DMS53 treated with DMSO at 0.1 percent for 48 hours (cell line): ENCODE measurements around the gene EFCAB14.
A peak's percentile ranks its signal among the peaks of the same experiment; 100 is the strongest.
"Not testable (repeated sequence)": the region's sequence is repeated elsewhere in the genome, so short reads cannot be mapped to it uniquely, and the experiment has no call there.

Experiments used
- DNase-seq: peaks from one replicate; lab custom pipeline; 2025; ENCODE audit not compliant: unreplicated experiment; lab: John Stamatoyannopoulos, UW

The EFCAB14 gene

DNA sequence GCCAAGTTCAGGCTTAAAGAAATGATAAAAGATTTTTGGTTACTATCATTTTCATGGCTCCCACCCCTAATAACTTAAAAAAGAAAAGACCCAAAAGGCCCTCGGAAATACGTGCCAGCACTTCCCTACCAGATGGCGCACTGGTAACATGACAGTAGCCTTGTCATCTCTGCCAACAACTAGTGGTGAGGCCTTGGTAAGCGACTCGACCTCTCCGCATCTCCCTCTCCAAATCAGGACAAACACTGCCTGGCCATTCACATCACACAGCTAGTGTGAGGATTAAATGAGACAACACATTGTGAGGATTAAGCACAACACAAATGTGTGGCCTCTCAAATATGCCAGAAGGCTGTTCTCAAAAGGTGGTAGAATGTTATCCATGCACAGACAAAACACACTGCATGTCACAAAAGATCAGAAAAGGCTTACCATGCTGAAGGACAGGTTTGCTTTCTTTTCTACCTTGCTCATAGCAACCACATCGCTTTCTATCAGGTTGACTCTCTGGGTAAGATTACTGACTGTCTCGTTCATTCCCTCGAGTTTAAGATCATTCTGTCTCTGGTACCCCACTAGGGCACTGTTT is 30.9 kb downstream of the EFCAB14 start:
- DNase-seq: no peak

DNA sequence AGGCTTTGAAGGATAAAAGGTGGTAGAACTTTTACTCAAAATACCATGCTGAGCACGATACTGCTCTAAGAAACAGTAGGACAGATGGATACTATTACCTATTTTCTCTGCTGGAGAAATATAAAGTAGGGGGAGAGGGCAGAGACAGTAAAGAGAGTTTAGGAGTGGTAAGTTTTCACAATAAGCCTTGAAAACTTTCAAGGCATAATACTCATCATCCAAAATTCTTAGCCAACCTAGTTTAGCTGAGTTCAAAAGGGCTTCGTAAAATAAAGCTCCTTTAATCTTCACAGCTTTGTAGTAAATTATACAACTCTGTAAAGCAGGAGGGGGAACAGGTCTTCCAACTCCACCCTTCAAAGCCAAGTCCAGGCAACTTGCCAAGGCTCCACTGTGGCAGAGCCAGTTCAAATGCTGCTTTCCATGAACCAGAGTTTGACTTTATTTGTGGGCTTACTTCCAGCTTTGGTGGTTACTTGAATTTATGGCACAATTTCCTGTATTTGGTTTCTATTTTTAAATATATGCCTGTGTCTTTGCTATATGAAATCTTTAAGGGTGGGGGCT is 31.7 kb downstream of the EFCAB14 start:
- DNase-seq: no peak

- DNase-seq: no peak
Measured at GRCh38 chr1:46686255-46686654, 32.7 kb downstream of the EFCAB14 start.

- DNase-seq: no peak
Measured at GRCh38 chr1:46684670-46685069, 34.2 kb downstream of the EFCAB14 start.

GRCh38 chr1:46682064-46682463 is 36.9 kb downstream of the EFCAB14 start:
- peak; percentile 26 for DNase-seq

GRCh38 chr1:46681333-46682034 is 37.4 kb downstream of the EFCAB14 start:
- peak; percentile 83 for DNase-seq

- no peak for DNase-seq
Measured at GRCh38 chr1:46679789-46680573, 38.9 kb downstream of the EFCAB14 start.

DNA sequence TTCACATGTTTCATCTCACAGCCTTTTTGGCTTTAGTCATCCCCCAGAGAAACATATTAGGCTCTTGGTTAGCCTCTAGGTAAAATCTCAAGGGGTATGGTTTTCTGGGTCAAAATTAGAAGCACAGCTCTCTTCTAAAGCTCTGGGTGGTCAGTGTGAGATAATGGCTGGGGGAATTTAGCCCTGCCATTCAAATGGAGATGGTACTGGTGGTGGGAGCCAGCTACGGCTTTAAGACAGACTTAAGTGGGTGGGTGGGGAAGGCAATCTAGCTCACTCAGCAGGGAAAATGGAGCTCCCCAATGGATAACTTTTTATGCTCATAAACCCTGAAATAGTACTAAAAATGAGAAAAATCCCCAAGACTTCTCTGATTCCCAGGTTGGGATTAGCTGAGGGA is 41.6 kb downstream of the EFCAB14 start:
- no peak for DNase-seq

DNA sequence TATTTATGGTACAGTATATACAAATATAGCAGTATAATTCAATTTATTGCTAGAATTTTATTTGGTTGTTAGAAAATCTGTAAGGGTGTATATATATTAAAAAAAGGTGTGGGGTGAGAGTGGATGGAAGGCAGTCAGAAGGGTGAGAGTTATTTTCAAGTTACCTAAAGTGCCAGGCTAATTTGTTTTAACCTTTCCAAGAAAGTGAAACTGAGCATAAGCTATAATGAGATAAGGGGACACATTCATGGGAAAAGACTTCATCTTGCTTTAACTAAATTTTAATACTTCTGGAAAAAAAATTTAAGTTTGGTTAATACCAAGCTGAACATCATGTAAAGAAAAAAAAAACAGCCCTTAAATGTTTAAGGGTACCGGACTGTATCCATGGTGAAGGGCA is 42.4 kb downstream of the EFCAB14 start:
- no peak for DNase-seq

- DNase-seq: no peak
Measured at GRCh38 chr1:46675549-46676314, 43.2 kb downstream of the EFCAB14 start.

DNA sequence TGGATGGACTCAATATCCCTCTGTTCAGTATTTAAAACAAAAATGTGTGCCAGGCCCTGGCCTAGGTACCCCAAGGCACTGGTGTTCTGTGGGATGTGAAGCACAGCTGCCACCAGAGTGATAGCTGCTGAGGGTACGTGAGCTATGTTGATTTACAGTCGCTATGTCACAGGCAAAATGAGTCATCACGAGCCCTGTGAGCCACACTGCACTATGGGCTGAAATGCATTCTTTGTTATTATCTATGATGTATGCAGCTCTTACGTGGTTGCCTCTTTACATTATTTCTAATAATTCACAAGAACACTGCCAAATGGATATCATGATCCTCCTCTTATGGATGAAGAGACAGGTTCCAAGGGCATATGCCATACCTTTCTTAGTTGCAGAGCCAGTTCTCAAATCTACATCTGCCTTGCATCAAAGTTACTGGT is 45.1 kb downstream of the EFCAB14 start:
- DNase-seq: peak; percentile 81

GRCh38 chr1:46672696-46673095 is 46.2 kb downstream of the EFCAB14 start:
- no peak for DNase-seq

DNA sequence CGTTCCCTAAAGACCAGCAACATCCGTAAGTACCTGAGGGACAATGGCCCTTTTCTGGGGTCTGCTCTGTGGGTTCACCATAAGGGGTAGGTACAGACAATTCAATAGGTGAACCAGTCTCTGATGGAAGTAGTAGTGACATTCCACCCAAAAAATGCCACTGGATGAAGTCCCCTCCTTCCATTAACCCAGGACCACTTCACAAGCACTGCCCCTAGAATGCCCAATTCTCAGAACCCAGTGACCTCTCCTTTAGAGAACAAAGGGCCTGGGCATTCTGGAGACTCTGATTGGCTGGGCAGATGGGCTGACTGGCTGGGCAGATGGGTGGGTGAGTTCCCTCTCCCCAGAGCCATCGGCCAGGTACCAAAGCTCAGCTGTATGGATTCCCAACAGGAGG is 47.4 kb downstream of the EFCAB14 start, which contains the start of gene TEX38:
Gene TEX38, plus strand, starts transcription at position 301 of the 400 bp plus-strand sequence. Its CDS starts 81 bp downstream, at position 382.
- no peak for DNase-seq

- no peak for DNase-seq
Measured at GRCh38 chr1:46670134-46670533, 48.8 kb downstream of the EFCAB14 start.

GRCh38 chr1:46667782-46668760 is 50.8 kb downstream of the EFCAB14 start, which contains the start of gene ATPAF1:
Gene ATPAF1, minus strand, starts transcription at chr1:46668364. Its CDS starts 42 bp downstream, at chr1:46668322.
- DNase-seq: peak; percentile 91

DNA sequence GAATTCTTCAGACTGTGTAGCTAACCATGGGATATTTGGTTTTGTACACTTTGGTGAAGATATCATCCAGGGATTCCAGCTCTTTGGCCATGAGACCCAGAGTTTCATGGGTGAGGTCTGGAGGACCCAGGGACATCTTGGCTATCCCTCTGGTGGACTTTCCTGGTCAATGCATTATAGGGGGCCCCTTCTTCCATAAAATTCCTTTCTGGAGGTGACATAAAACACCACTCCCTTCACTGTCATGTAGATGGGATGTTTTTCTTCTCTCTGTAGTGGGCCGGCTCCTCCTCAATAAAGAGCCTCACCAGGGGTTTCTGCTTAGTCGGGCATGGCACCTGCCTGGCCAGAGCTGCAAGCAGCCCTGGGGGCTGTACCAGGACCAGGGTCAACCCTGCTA is 52.9 kb downstream of the EFCAB14 start:
- DNase-seq: no peak

GRCh38 chr1:46662919-46663318 is 56.0 kb downstream of the EFCAB14 start:
- not testable (repeated sequence) for DNase-seq

- not testable (repeated sequence) for DNase-seq
Measured at GRCh38 chr1:46660116-46660515, 58.8 kb downstream of the EFCAB14 start.

GRCh38 chr1:46659307-46659870 is 59.5 kb downstream of the EFCAB14 start:
- no peak for DNase-seq
